Activated CD8-positive, alpha-beta memory T cell treated with anti-CD3 and anti-CD28 coated beads for 48 hours (primary cell): Measurements from ENCODE around the gene CHCHD1.
"Not testable (repeated sequence)": the region's sequence is repeated elsewhere in the genome, so short reads cannot be mapped to it uniquely, and the experiment has no call there.

Experiments
- DNase-seq, 3 experiments: peaks; one replicate each; pipeline ENCODE4 v3.0.0-alpha.2; 2020; ENCODE audit warnings: low read depth in 2 of 3, low spot score in 2 of 3

The CHCHD1 gene

GRCh38 chr10:73810735-73811465 is 29.1 kb downstream of the CHCHD1 start:
- DNase-seq: peak; percentile 22 to 42 (median 30)

GRCh38 chr10:73812657-73813056 is 30.8 kb downstream of the CHCHD1 start:
- DNase-seq: no peak

- DNase-seq: no peak
Measured at GRCh38 chr10:73813333-73813732, 31.5 kb downstream of the CHCHD1 start.

DNA sequence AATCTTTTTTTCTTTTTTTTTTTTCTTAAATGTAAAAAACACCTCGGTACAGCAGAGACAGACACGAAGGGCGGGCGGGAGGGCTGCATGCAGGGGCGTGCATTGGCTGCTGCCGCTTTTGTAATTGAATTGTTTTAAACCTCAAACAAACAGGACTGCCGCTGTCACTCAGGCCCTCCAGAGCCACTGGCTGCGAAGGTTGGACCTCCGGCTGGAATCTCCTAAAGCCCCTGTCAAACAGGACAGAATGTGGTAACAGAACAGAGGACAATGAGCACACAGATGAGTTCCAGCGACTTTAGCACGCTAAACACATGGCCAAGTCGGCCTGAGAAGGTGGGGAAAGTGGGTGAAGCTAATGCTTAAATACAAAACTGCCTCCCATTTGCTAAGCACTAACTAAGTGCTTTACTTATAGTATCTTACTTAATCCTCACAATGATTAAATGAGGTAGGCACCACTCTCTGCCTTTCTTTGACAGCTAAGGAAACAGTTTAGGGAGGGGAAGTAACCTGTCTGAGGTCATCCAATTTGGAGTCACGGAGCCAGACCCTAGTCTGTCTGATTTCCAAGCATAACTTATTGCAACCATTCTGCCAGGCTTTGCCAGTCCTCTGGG is 32.5 kb downstream of the CHCHD1 start:
- DNase-seq: no peak

- DNase-seq: no peak
Measured at GRCh38 chr10:73814896-73815718, 33.3 kb downstream of the CHCHD1 start.

DNA sequence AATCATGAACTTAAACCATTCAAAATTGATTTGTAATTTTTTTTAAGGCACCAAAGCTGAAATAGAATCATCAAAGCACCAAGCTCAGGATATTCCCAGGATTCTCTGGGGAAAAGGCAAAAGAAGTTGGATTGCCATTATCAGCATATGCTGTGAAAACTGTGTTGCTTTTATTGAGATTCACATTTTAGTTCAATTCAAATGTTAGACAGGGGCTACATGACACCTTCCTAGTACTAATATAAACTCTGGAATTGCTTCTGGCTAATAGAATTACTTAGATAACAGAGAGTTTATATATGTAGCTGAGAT is 33.8 kb downstream of the CHCHD1 start:
- DNase-seq: no peak

- no peak for DNase-seq
Measured at GRCh38 chr10:73816917-73817729, 35.3 kb downstream of the CHCHD1 start.

- no peak for DNase-seq
Measured at GRCh38 chr10:73817826-73818225, 36.0 kb downstream of the CHCHD1 start.

DNA sequence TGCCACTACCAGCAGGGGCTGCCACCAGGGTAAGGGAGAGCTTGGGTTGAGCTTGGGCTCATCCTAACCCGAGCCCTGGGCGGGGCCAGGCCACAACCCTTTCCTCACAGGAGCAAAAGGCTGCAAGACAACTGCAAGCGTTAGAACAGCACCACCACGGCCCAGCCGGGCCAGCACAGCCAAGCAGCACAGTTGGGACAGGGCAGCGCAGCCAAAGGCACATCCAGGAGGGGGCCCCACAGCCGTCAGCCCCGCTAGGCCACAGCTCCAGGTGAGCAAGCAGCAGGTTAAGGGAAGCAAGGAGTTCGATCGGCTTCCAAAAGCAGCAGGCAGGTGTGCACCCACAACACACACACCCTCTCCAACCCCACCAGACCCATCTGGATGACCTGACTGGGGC is 36.6 kb downstream of the CHCHD1 start:
- no peak for DNase-seq

- no peak for DNase-seq
Measured at GRCh38 chr10:73819081-73819480, 37.2 kb downstream of the CHCHD1 start.

DNA sequence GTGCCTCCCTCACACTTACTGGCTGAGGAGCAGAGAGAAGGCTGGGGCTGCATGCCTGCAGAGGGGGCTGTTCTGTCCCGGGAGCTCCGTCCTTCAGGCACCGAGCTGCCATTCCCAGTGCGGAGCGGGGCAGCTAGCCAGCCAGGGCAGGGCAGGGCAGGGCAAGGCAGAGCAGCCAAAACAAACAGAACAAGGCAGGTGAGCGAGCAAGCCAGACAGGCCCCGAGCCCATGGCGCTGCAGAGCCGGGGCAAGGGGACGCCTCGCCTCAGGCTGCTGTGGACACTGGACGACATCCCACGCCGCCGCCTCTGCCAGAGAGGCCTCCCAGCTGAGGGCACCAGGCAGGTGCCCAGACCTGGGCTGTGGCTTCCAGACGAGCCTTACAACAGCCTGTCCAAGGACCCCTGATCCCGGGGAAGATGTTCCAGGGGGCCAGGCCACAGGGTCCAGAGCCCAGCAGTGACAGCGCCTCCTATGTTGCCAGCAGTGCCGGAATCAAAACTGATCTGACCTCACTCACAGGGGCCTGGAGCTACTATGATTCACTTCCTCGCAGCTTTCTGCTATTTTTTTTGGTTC is 37.8 kb downstream of the CHCHD1 start:
- no peak for DNase-seq

DNA sequence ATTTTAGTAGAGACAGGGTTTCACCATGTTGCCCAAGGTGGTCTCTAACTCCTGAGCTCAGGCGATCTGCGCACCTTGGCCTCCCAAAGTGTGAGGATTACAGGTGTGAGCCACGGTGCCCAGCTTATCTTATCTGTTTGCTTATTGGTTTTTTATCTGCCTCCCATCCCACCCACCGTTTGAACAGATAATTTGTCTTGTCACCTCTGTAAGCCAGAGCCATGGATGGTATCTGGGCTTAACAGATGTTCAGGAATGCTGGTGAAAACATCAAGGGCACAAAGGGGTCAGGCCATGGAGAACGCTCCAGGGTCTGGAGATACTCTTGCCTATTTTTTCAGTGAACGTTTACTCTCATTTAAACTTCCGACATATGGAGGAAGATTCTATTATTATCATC is 41.5 kb downstream of the CHCHD1 start:
- no peak for DNase-seq

GRCh38 chr10:73824146-73824725 is 42.4 kb downstream of the CHCHD1 start:
- no peak for DNase-seq

- no peak for DNase-seq
Measured at GRCh38 chr10:73827346-73828089, 45.7 kb downstream of the CHCHD1 start.

GRCh38 chr10:73828161-73828560 is 46.3 kb downstream of the CHCHD1 start:
- DNase-seq: no peak

- not testable (repeated sequence) for DNase-seq
Measured at GRCh38 chr10:73829090-73829489, 47.2 kb downstream of the CHCHD1 start.
